ENCODE data around the gene SOSTDC1.

- TF ChIP-seq CTCF (conservative IDR thresholded peaks at IDR 0.05; ENCODE audit: low read length) (no peak), EZH2phosphoT487 (IDR thresholded peaks at IDR 0.05; ENCODE audit: borderline replicate concordance) (no peak)
Observed at GRCh38 chr7:16463949-16464715, 1.4 kb downstream of the SOSTDC1 start.

All from Loucy (cell line).